Smooth muscle cell (in vitro differentiated cells): ENCODE data around the gene NDUFV2. TPM values are rescaled to one million over a fixed set of nuclear protein-coding genes. Genes with fewer than 3 reads are reported as not detected.

Experiments used
- DNase-seq: peaks from one replicate; lab custom pipeline; 2025; ENCODE audit not compliant: unreplicated experiment; lab: John Stamatoyannopoulos, UW
- H2AFZ ChIP-seq: fragments of 200-600 bp; sonication (generic); 2 replicates; pipeline ENCODE4 v1.6.0; 2016; ENCODE audit warnings: antibody characterized with exemption, low read depth, mild to moderate bottlenecking
- H3F3A ChIP-seq: fragments of 200-600 bp; sonication (generic); 2 replicates; pipeline ENCODE4 v1.6.0; 2017; ENCODE audit warnings: antibody characterized with exemption, low read depth
- H3K27ac ChIP-seq: fragments of 200-600 bp; sonication (generic); 2 replicates; pipeline ENCODE4 v1.5.1; 2016; ENCODE audit warnings: low read depth, mild to moderate bottlenecking
- H3K27me3 ChIP-seq: fragments of 200-600 bp; sonication (generic); 2 replicates; pipeline ENCODE4 v1.6.1; 2016; ENCODE audit warnings: low read depth, mild to moderate bottlenecking
- H3K36me3 ChIP-seq: fragments of 200-600 bp; sonication (generic); 2 replicates; pipeline ENCODE4 v1.5.1; 2016; ENCODE audit warnings: low read depth
- H3K4me1 ChIP-seq: fragments of 200-600 bp; sonication (generic); 2 replicates; pipeline ENCODE4 v1.5.1; 2016; ENCODE audit warnings: low read depth
- H3K4me2 ChIP-seq: fragments of 200-600 bp; sonication (generic); 2 replicates; pipeline ENCODE4 v1.6.0; 2016; ENCODE audit warnings: mild to moderate bottlenecking
- H3K4me3 ChIP-seq: fragments of 200-600 bp; sonication (generic); 2 replicates; pipeline ENCODE4 v1.5.1; 2016; ENCODE audit warnings: mild to moderate bottlenecking
- H3K79me2 ChIP-seq: fragments of 200-600 bp; sonication (generic); 2 replicates; pipeline ENCODE4 v1.6.0; 2016; ENCODE audit warnings: low read depth, mild to moderate bottlenecking
- H3K9ac ChIP-seq: fragments of 200-600 bp; sonication (generic); 2 replicates; pipeline ENCODE4 v1.6.0; 2016; ENCODE audit warnings: low read depth
- H3K9me3 ChIP-seq: fragments of 200-600 bp; sonication (generic); replicated peaks from 2 replicates; pipeline ENCODE4 v1.5.1; 2016; ENCODE audit warnings: low read depth
- H4K20me1 ChIP-seq: fragments of 200-600 bp; sonication (generic); 2 replicates; pipeline ENCODE4 v1.6.0; 2016; ENCODE audit warnings: low read depth
- CTCF ChIP-seq: fragments of 200-600 bp; sonication (generic); IDR thresholded peaks from 2 replicates; pipeline ENCODE4 v1.5.1; 2017; ENCODE audit warnings: borderline replicate concordance, mild to moderate bottlenecking, antibody characterized with exemption; ENCODE audit not compliant: insufficient read depth, poor library complexity, severe bottlenecking
- WGBS: methylation state at CpG from one replicate; pipeline ENCODE4 v1.1.7; 2016; ENCODE audit warnings: low lambda C conversion rate; 5-methylcytosine and 5-hydroxymethylcytosine counted together
- polyA plus RNA-seq: library from polyadenylated mRNA; unstranded; fragments of >200 nt; fragmentation: Nextera tagmentation; extraction: Ambion mirVana; gene quantifications from 2 replicates; pipeline ENCODE4 v1.2.1, GENCODE V29; 2016
- total RNA-seq: library from RNA; depleted of rRNA; stranded (reverse); fragments of >200 nt; gene quantifications from 2 replicates; pipeline ENCODE4 v1.2.3, GENCODE V29; 2014

Gene NDUFV2
- total and polyA plus RNA-seq, 2 experiments from 2014 or later = 117 to 200 TPM

- Histone ChIP-seq H3K9ac (peak overlapping the region; percentile 96), H4K20me1 (peaks cover 58% of the 10 kb centered on the region), H3K79me2 (peaks cover 43% of the 10 kb centered on the region), H3K27ac (peak overlapping the region; percentile 98), H3K27me3 (no peaks in the 10 kb centered on the region), H3K4me2 (peak overlapping the region; percentile 86), H3F3A (peaks cover 33% of the 10 kb centered on the region), H3K9me3 (no peaks in the 10 kb centered on the region), H2AFZ (peak overlapping the region; percentile 45), H3K4me1 (peaks cover 28% of the 10 kb centered on the region), H3K4me3 (peak overlapping the region; percentile 80), H3K36me3 (no peaks in the 10 kb centered on the region)
- TF ChIP-seq CTCF = no peak
- DNase-seq = no peak
- 2% methylated on average over 40 of the region's 95 CpGs for WGBS
Observed at GRCh38 chr18:9137168-9138066, 34.9 kb downstream of the NDUFV2 start.

- Histone ChIP-seq H3K9ac (peak overlapping the region; percentile 1), H3K4me1 (peaks cover 28% of the 10 kb centered on the region), H3K79me2 (peaks cover 64% of the 10 kb centered on the region), H3K4me3 (no peak overlapping the region), H3K27me3 (no peaks in the 10 kb centered on the region), H3K9me3 (no peaks in the 10 kb centered on the region), H2AFZ (no peak overlapping the region), H3K27ac (no peak overlapping the region), H3F3A (peaks cover 14% of the 10 kb centered on the region), H3K36me3 (no peaks in the 10 kb centered on the region), H3K4me2 (peak overlapping the region; percentile 86), H4K20me1 (peaks cover 69% of the 10 kb centered on the region)
- no peak for DNase-seq
- WGBS = 85% methylated on average over 7 of the region's 7 CpGs
- TF ChIP-seq CTCF = no peak
Observed at GRCh38 chr18:9139400-9140039, 37.0 kb downstream of the NDUFV2 start.

DNA sequence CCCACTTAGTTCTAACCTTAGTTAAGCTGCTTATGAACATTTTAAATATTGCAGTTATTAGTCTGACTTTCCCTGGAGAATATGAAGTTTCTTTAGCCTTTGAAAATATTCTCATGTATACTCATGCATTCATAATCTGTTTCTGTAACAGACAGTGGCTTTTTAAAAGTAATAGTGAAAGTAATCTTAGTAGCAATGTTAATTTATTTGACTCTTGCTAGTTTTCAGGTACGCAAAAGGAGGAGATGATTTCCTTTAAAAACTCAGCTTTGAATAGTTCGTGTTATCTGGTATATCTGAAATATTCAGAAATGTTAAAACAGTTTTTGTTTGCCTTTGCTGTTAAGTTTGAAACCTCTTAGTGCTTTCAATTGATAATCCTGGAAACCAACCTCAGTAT is 37.9 kb downstream of the NDUFV2 start:
- WGBS = 94% methylated on average over 2 of the region's 2 CpGs
- TF ChIP-seq CTCF = no peak
- H3K9me3 ChIP-seq = no peaks in the 10 kb centered on the region
- peaks cover 7% of the 10 kb centered on the region for H3F3A ChIP-seq
- no peaks in the 10 kb centered on the region for H3K27me3 ChIP-seq
- H3K4me3 ChIP-seq = no peak overlapping the region
- DNase-seq = no peak
- H3K4me2 ChIP-seq = no peak overlapping the region
- no peak overlapping the region for H2AFZ ChIP-seq
- no peaks in the 10 kb centered on the region for H3K36me3 ChIP-seq
- H3K79me2 ChIP-seq = peaks cover 72% of the 10 kb centered on the region
- H3K9ac ChIP-seq = peak overlapping the region; percentile 1
- peaks cover 23% of the 10 kb centered on the region for H3K4me1 ChIP-seq
- no peak overlapping the region for H3K27ac ChIP-seq
- H4K20me1 ChIP-seq = peaks cover 77% of the 10 kb centered on the region
